UCSD-AML1 (cell line): ENCODE data around the gene SPOCK1.

Source experiments
- DNase-seq: peaks from one replicate; lab custom pipeline; 2025; ENCODE audit not compliant: unreplicated experiment; lab: John Stamatoyannopoulos, UW

The SPOCK1 gene

DNA sequence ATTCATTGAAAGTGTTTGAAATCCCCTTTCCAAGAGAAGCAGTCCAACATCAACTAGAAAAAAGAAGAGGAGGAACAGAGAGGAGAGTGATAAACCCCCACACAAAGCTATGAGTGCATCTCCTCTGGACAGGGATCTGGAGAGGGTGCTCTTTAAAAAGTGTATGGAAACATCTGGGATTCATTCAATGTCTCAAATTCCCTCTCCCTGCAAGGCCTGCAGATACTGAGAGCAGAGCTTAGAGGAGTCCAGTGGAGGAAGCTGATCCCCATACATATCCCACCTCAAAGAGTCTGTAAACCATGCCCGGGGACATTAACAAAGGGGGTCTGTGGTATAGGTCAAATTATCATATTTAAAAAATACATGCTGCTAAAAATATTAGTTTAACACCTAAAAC, 2.2 kb downstream of the SPOCK1 start:
- no peak for DNase-seq

DNA sequence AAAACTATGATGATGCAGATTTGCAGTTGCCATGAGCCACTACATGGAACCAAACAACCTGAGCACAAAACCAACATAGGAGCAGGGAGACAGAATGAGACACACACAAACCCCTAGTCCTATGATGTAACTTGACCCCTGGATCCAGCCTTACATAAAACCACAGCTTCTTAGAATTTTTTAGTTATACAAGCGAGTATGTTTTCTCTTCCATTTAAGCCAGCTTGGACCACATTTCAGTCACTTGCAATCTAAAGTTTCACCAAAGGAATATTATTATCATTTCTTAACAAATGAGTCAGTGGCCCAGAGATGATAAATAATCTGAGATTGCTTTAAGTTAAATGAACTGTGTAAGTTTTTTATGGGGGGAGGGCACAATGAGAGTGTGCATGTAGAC, 6.8 kb downstream of the SPOCK1 start:
- no peak for DNase-seq

DNA sequence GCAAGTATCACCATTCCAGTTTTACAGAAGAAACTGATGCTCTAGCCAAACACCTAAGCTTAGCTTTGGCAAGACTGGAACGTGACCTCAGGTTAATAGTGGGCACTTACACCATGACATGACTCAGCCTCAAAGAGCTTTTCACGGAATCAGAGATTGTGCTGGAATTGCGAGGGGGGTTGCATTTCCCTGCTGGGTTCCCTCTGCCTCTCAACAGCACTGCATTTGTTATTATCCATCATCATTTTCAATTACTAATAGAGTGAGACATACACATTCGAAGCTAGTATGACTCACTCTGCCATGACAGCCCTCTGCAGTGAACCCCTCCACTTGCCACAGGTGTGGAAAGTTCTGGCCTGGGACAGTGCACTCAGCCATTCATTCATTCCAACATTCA, 8.0 kb downstream of the SPOCK1 start:
- no peak for DNase-seq

DNA sequence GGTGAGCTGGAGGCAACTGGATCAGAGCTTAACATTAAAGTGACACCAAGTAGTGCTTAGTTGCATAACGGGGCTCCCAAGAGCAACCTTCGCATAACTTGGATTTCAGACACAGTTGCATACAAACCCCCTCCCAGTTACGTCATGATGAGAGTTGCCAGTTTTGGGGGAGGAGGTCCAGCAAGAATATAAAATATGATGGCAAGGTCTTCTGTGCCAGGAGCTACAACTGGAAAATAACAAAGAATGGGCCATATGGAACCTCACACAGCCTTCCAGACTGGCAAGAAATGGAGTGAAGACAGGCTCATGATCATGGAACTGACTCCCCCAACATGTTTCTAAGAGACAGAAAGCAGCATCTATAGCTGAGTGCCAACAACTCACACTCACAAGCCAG, 8.5 kb downstream of the SPOCK1 start:
- no peak for DNase-seq

DNA sequence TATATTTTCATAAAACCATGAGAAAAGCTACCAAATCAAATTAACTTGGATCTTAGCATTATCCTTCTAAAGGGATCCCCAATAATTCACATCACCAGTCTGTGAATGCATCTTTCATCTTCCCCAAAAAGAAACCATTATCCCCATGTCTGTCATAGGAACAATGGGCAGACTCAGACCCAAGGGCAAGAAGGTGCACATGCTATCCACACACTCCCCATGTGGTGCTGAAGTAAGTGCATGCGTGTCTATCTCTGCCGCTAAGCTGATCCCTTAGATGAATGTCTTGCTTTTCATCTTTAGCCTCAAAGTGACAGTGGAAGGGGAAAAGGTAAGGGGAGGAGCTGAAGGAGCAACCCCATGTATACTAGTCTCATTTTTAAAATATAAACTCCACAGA, 10.2 kb downstream of the SPOCK1 start:
- no peak for DNase-seq

DNA sequence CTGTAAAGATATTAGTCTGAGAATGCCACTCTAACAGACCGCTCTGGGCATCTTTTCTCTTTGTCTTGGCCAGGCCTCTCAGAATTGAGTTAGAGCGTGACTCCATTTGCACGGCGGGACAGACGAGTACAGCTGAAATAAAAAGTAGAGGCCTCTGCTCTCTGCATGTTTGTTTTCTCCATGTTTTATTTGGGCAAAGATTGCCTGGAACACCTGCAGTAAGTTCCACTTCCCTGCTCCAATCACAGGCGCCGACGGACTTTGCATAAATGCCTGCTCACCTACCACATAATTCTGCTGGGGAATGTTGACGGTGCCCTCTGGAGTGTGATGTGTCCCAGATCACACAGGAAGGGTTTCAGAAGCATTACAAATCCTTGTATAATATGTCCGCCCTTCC, 10.6 kb downstream of the SPOCK1 start:
- no peak for DNase-seq

DNA sequence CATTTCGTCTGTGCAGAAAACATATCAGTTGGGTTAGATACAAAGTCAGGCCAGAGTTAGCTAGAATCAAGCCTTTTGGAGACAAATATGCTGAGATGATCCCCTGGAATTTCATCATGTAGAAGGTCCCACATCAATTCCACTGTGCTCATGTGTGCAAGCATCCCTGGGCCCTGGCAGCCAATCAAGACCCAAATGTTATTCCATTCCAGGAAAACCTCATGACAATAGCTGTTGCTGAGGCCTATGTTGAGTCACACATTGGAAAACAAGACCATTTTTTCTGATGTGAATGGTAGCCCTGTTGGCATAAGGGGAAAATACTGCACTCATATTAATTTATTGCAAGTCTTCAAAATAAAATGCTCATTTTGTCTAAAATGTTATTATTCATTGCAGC, 11.5 kb downstream of the SPOCK1 start:
- no peak for DNase-seq

DNA sequence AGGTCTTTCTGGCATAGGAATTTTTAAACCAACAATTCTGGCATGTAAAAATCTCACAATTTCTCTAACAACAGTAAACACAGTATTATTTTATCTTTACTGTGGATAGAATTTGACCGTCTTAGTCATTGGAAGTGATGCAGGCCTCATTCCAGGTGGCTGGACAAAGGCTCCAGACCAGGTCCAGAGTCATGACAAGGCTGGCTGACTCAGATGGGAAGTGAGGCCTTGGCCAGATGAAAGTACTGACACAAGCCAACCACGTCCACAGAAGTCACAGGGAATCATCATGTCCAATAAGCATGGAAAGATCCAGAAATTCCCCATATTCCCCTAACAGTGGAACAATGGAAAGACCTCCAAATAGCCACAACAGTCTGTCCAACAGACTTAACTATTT, 12.4 kb downstream of the SPOCK1 start:
- no peak for DNase-seq

DNA sequence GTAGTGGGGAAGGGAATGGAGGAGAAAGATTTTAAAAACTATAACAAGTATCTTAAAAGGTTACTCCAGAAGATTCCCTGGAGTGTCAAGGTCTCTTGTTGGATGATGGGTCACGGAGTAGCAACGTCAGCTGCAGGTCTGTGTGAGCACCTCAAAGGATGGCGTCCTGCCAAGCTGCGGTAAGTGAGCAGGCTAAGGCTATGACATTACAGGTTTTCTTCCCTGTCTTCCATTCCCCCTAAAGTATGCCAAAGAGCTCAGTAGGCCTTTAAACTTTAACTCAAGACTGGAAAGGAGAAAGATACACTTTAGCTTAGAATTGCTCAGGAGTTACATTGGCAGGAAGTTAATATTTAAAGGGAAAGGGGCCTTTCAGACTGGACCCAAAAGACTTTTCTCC, 17.5 kb downstream of the SPOCK1 start:
- DNase-seq, result no peak

DNA sequence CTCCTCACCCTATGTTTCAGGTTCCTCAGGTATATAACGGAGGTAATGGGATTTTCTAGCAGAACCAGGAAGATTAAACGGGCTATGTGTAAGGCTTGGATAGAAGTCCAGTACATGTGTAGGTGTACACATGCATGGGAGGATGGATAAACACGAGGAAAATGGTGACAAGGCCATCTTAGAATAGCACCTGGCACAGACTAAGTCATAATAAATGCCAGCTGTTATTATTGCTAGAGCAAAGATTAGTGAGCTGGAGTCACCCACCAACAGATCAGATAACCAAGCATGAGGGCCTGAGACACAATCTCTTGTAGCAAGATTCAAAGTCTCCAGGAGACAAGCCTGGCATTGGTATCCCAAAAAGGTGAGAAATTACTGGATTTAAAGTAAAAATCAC, 21.1 kb downstream of the SPOCK1 start:
- no peak for DNase-seq

DNA sequence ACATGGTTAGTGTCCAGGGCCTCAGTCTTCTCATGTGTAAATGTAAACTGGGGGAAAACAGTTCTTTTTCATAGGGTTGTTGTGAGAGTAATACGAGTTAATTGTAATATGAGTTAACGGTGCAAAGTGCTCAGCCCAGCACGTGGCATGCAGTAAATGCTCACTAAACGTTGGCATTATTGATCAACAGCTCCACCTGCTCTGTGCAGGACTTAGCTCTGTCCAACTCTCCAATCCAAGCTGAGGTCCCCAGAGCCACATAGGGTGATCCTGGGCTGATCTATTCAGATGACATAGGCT, 28.3 kb downstream of the SPOCK1 start:
- no peak for DNase-seq

DNA sequence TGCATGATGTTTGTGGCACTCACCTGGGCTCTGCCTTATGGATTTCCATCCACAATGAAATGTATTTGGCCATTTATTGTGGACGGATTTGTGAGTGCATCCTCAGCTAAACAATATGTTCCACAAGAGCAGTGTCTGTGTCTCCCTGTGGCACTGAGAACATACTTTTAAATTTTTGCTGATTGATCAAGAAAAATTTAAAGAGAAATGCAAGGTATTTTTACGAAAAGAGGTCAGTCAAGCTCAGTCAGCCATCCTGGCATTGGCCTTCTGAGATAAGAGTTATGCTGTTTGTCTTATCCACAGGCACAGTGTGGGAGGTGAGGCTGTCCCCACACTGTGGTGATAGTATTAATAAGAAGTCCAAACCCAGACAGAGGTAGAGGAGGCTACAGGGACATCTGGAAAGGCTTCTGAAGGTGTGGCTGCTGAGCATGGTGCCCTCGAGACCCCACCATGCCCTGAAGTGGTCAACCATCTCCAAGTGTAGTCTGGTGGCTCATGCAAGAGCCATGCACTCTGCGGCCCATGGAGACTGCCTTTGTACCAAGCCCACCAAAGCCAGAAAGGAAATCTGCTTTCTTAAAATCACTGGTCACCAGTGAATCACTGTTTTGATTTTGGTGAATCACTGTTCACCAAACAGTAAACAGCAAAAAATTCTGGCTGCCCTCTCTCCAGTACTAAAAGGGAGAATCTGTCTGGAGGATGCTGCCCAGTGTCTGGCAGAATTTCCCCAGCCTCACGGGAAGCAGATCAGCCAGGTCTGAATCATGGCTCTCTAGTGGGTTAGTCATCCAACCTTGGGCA, 28.8 kb downstream of the SPOCK1 start:
- no peak for DNase-seq

DNA sequence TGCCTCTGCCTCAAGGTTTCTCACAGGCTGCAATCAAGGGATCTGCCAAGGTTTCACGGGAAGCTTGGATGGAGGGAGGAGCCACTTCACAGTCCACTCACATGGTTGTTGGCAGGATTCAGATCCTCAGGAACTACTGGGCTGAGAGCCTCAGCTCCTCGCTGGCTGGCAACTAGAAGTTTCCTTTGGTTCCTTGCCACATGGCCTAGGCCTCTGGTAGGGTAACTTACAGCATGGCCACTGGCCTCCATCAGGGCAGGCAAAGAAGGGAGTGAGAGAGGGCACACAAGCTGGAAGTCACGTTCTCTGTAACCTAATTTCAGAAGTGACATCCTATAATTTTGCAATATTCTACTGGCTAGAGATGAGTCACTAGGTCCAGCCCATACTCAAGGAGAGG, 32.2 kb downstream of the SPOCK1 start:
- DNase-seq, result no peak

DNA sequence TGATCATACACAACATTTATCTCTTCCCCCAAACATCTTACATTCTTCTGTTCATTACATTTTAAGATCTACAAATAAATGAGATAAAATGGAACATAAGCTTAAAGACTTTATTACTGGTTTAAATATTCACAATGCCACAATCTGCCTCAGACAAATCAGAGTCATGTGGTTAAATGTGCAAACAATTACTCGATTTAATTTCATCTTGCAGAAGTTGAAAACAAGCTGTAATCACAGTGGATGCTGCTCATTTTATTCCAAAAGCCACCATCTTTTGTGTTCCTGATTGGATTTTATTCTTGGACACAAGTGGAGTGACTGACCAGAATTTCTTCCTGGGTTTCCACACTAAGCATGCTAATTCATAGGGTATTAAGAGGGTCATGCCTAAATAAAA, 33.2 kb downstream of the SPOCK1 start:
- no peak for DNase-seq

DNA sequence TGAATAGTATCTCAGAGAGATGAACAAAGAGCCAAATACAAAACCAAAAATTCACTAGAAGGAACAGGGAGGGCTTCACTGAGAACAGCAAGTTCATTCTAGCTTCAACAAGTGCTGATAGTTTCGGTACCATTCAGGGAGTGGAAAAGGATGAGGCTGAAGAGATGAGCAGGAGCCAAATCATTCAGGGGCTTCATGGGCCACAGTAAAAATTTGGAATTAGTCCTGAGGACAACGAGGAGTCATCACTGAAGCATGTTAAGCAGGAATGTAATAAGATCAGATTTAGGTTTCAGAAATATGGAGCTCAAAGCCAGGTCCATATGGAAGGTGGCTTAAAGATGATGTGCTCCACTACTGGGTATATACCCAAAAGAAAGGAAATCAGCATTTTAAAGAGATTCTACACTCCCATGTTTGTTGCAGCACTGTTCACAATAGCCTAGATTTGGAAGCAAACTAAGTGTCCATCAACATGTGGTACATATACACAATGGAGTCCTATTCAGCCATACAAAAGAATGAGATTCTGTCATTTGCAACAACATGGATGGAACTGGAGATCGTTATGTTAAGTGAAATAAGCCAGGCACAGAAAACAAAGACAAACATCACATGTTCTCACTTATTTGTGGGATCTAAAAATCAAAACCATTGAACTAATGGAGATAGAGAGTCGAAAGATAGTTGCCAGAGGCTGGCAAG, 36.2 kb downstream of the SPOCK1 start:
- no peak for DNase-seq

DNA sequence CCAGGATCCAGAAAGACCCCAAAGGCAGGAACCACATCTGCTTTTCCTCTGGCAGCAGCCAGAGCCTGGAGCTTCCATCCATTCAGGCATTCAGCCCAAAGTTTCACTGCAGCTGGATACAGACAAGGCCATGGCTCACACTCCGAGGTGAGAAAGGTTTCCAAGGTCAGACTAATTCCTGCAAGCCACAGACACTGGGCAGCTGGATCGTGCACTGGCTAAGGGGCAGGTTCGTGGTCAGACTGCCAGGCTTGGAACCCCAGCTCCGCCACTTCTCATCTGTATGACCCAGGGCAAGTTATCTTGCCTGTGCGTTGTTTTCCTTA, 36.9 kb downstream of the SPOCK1 start:
- no peak for DNase-seq

DNA sequence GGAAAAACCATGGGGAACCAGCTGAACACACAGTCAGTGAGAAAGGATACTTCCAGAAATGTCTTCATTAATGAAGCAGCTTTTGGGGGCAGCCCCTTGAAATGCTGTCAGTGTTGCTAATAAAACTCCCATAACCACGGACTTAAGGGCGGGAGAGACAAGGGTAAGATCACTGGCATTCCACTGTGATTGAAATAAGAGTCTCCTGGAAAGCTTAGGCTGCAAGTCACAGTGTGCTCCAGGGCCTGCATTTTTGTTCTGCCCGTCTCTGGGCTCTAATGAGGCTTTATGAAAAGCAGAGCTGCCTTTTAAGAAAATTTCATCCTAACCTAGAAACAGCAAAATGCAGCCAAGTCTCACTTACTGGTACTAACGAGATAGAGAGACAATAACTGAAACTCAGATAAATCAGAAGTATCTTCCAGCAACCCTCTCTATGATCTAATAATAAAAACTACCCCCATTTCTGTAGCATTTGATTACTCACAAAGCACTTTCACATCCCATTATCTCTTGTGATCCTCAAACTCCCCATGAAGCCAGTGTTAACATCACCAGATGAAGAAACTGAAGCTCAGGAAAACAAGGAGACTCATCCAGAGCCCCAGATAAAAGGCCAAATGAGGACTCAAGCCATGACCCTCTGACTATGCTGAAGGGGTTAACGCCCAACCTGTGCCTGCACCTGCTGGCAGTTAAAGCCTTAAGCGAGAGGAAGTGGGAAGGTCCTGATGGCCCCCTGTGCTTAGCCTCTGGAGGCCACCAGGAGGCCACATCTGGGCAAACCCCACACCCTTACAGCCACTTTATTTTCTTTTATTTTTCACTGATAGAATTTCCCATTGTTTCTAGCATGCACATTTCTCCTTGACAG, 37.5 kb downstream of the SPOCK1 start:
- DNase-seq, result no peak

DNA sequence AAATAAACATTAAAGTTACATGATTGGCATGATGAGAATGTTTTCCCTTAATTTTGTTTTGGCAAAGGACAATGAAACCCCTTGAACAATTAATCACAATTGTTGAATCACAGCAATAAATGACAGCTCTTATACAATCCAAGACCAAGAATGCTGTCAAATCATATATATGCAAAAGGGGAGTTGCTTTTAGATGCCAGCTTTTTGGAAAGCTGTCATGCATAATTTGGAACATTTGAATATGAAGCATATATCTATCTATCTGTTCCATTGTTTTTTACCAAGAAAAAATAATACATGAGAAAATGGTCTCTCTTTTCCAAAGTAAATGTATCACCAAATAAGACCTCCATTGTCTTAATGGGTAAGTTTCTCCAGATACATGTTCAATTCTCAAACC, 44.5 kb downstream of the SPOCK1 start:
- DNase-seq, result no peak

DNA sequence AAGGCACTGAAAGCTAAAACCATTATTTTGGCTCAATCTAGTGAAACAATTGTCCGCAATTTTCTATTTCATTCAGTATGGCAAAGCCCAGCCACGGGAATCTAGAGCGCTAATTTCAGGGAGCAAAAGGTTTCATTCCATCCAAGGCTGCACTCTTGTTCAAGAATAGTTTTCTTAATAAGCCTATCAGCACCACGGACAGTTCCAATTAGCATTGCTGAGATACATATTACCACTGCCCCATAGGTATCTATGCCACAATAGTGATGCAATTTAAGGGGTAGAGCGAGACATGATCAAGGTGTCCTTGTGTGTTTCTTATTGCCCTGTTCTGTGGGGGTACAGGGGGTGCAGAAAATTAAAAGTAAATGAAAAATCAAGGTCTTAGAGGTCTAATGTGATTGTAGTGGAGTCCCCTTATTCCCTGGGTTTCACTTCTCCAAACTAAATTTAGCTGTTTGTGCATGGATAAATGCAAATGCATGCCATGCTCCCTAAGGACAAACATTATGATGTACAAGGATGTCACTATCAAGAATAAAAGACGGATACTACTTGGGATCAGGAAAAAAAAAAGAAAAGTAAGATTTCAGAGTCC, 45.5 kb downstream of the SPOCK1 start:
- DNase-seq, result no peak

DNA sequence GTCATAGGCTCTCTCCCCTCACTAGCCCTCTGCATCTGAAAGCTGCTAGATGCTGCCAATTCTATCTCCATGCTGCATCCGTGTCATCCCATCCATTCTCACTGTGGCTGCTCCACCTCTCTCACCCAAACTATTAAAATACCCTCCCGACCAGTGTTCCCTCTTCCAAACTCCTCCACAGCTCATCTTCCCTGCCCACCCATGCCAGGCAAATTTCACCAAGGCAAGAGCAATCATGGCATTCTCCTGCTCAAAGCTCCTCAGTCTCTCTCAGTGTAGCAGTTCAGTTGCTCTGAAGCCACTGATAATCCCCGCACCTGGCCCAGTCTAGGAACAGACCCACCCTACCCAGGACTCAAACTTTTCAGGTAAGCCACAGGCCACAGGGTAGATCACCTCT, 48.4 kb downstream of the SPOCK1 start:
- DNase-seq, result no peak

DNA sequence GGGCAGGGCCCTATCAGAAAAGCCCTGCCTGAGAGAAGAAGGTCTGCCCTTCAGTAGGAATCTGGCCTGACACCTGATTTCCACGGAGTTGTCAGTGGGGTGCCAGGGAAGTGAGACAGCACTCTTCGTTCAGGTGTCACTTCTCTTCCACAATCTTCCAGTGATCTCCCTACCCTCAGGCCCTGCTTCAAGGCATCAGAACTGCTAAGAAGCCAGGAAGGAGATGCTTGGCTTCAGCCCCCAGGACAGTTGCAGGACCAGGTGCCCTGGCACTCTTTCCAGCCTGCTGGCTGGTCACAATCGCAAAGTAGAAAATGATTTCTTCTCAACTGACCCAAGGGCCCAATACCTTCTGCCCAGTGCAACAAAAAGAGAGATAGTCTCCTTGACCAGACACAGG, 50.3 kb downstream of the SPOCK1 start:
- DNase-seq, result no peak

DNA sequence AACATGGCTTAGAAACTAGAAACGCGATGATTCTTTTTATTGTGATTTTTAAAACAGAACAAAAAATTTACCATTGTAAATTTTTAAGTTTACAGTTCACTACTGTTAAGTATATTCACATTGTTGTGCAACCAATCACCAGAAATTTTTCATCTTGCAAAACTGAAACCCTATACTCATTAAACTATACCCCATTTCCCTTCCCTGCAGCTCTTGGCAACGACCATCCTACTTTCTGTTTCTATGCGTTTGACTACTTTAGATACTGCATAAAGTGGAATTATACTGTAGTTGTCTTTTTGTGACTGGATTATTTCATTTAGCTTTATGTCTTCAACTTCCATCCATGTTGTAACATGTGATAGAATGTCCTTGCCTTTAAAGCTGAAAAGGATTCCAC, 52.5 kb downstream of the SPOCK1 start:
- DNase-seq, result no peak
